Measurements from ENCODE around the gene RFX1.

RFX1 gene

DNA sequence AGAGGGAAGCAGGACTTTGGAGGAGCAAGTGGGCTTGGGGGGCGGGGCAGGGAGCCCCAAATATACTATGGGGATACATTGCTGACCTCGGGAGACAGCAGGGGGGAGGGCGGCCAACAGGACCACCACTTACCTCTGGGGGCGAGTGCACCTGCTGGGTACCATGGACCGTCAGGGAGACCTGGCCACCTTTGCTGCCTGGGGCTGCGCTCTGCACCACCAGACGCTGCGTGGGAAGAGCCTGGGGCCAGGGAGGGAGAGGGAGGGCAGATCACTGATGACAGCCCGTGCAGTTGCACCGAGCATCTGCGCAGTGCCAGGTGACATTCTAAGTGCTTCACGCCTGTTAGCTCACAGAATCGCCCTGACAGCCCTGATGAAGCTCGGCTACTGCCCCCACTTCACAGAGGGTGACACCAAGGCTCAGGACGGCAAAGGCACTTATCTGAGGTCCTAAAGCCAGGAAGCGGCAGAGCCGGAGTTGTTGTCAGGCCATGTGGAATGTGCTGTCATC, 24.1 kb downstream of the RFX1 start:
- no peak overlapping the region for H3K4me3 ChIP-seq (ENCODE audit: low read depth, low read length)
- no peak for TF ChIP-seq CTCF (IDR thresholded peaks at IDR 0.05; ENCODE audit: low read depth, low read length, missing control alignments)

GRCh38 chr19:13981467-13981866, 24.7 kb downstream of the RFX1 start:
- DNase-seq (ENCODE audit: low read depth): no peak
- TF ChIP-seq CTCF (IDR thresholded peaks at IDR 0.05; ENCODE audit: low read depth, low read length, missing control alignments): no peak
- H3K4me3 ChIP-seq (ENCODE audit: low read depth, low read length): no peak overlapping the region

More for the DNA sequence above, 24.1 kb downstream of the RFX1 start:
- no peak for DNase-seq (ENCODE audit: low read depth)

DNA sequence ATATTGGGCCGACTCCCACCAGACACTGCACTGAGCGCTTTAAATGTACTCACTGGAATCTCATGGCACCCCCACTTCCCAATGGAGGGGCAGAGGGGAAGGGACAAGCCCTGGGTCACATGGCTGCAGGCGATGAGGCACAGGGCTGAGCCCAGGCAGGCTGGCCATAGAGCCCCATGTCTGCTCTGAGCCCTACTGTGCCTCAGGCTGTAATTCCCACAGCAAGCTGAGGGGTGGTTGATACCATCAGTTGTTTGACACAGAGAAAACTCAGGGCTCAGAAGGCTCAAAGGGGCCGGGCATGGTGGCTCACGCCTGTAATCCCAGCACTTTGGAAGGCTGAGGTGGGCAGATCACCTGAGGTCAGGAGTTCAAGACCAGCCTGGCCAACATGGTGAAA, 25.1 kb downstream of the RFX1 start:
- DNase-seq (ENCODE audit: low read depth): no peak
- no peak overlapping the region for H3K4me3 ChIP-seq (ENCODE audit: low read depth, low read length)
- no peak for TF ChIP-seq CTCF (IDR thresholded peaks at IDR 0.05; ENCODE audit: low read depth, low read length, missing control alignments)

- no peak for TF ChIP-seq CTCF (IDR thresholded peaks at IDR 0.05; ENCODE audit: low read depth, low read length, missing control alignments)
- H3K4me3 ChIP-seq (ENCODE audit: low read depth, low read length): no peak overlapping the region
- DNase-seq (ENCODE audit: low read depth): no peak
Observed at GRCh38 chr19:13980340-13980739, 25.8 kb downstream of the RFX1 start.

GRCh38 chr19:13979686-13980085, 26.4 kb downstream of the RFX1 start:
- no peak for DNase-seq (ENCODE audit: low read depth)
- H3K4me3 ChIP-seq (ENCODE audit: low read depth, low read length): no peak overlapping the region
- TF ChIP-seq CTCF (IDR thresholded peaks at IDR 0.05; ENCODE audit: low read depth, low read length, missing control alignments): no peak

GRCh38 chr19:13979244-13979615, 26.9 kb downstream of the RFX1 start:
- no peak overlapping the region for H3K4me3 ChIP-seq (ENCODE audit: low read depth, low read length)
- no peak for TF ChIP-seq CTCF (IDR thresholded peaks at IDR 0.05; ENCODE audit: low read depth, low read length, missing control alignments)
- no peak for DNase-seq (ENCODE audit: low read depth)

Data from GM12864 (cell line).